ENCODE results near the gene KHDRBS1. TPM values are rescaled to one million over a fixed set of nuclear protein-coding genes. Genes with fewer than 3 reads are reported as not detected.

Gene KHDRBS1
- total and polyA plus RNA-seq, 2 donors from 2014 or later = 66.9 to 121 TPM

DNA sequence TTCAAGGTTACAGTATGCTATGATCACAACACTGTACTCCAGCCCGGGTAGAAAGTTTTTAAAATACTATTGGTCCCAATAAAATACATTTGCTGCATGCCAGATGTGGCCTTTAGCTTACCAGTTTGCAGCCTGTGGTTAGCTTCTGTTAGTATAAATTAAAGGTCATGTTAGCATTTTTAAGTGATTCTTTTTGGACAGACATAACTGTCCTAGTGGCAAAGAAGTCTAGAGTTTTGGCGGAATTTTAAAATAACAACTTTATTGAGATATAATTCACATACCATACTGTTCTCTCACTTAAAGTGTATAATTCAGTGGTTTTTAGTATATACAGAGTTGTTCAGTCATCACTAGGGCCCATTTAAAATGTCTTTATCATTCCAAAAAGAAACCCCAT lies 34.8 kb downstream of the KHDRBS1 start:
- Histone ChIP-seq H3K9me3 (ENCODE audit: control insufficient read depth in 2 of 3, insufficient read depth in 1 of 3, low read length in 3 of 3) (no peaks in the 10 kb centered on the region), H3K4me3 (ENCODE audit: low read length in 3 of 3) (no peak overlapping the region), H3K9ac (ENCODE audit: low read length in 3 of 3) (no peak overlapping the region), H3K27ac (ENCODE audit: low read depth in 2 of 2, low read length in 2 of 2) (no peak overlapping the region), H3K36me3 (ENCODE audit: control insufficient read depth in 2 of 3, insufficient read depth in 3 of 3, low read length in 3 of 3) (peaks cover 11 to 50% (median 23%) of the 10 kb centered on the region in 3 donors), H3K27me3 (ENCODE audit: control insufficient read depth, insufficient read depth, low read length) (no peaks in the 10 kb centered on the region), H3K4me1 (ENCODE audit: control insufficient read depth in 2 of 3, insufficient read depth in 2 of 3, low read depth in 1 of 3, low read length in 3 of 3) (no peaks in the 10 kb centered on the region)
- intact Hi-C loops (cut with DNase I) = no loop called here
- no peak for DNase-seq
- no peak for FAIRE-seq
- TF ChIP-seq, protein P1, sequence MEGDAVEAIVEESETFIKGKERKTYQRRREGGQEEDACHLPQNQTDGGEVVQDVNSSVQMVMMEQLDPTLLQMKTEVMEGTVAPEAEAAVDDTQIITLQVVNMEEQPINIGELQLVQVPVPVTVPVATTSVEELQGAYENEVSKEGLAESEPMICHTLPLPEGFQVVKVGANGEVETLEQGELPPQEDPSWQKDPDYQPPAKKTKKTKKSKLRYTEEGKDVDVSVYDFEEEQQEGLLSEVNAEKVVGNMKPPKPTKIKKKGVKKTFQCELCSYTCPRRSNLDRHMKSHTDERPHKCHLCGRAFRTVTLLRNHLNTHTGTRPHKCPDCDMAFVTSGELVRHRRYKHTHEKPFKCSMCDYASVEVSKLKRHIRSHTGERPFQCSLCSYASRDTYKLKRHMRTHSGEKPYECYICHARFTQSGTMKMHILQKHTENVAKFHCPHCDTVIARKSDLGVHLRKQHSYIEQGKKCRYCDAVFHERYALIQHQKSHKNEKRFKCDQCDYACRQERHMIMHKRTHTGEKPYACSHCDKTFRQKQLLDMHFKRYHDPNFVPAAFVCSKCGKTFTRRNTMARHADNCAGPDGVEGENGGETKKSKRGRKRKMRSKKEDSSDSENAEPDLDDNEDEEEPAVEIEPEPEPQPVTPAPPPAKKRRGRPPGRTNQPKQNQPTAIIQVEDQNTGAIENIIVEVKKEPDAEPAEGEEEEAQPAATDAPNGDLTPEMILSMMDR (IDR thresholded peaks at IDR 0.05; ENCODE audit: borderline replicate concordance, extremely low read depth, insufficient read depth) = no peak

DNA sequence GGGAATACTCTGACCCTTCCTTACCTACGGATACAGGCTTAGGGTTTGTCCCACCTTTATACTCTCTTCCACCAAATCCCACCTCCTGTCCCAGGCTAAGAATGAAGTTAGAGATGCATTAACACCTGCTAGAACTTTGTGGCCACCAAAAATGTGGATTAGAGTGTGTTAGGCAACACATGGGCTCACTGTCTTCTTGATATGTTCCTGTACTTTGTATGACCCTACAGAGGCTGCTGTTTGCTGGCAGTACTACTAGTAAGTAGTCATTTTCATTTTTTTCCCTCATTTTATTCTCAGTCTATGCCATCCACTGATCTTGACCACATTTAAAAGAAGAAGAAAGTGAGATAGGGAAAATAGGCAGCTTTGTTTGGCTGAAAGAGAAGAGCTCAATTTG lies 38.0 kb downstream of the KHDRBS1 start:
- no peak overlapping the region for H3K4me3 ChIP-seq (ENCODE audit: low read length in 3 of 3)
- TF ChIP-seq, protein P1 (IDR thresholded peaks at IDR 0.05; ENCODE audit: borderline replicate concordance, extremely low read depth, insufficient read depth) = no peak
- intact Hi-C loops (cut with DNase I) = no loop called here
- DNase-seq = no peak
- H3K9me3 ChIP-seq (ENCODE audit: control insufficient read depth in 2 of 3, insufficient read depth in 1 of 3, low read length in 3 of 3) = no peaks in the 10 kb centered on the region
- FAIRE-seq = no peak
- no peaks in the 10 kb centered on the region for H3K27me3 ChIP-seq (ENCODE audit: control insufficient read depth, insufficient read depth, low read length)
- no peaks in the 10 kb centered on the region for H3K4me1 ChIP-seq (ENCODE audit: control insufficient read depth in 2 of 3, insufficient read depth in 2 of 3, low read depth in 1 of 3, low read length in 3 of 3)
- peaks cover 21 to 55% (median 25%) of the 10 kb centered on the region in 3 donors for H3K36me3 ChIP-seq (ENCODE audit: control insufficient read depth in 2 of 3, insufficient read depth in 3 of 3, low read length in 3 of 3)
- no peak overlapping the region for H3K9ac ChIP-seq (ENCODE audit: low read length in 3 of 3)
- H3K27ac ChIP-seq (ENCODE audit: low read depth in 2 of 2, low read length in 2 of 2) = no peak overlapping the region

DNA sequence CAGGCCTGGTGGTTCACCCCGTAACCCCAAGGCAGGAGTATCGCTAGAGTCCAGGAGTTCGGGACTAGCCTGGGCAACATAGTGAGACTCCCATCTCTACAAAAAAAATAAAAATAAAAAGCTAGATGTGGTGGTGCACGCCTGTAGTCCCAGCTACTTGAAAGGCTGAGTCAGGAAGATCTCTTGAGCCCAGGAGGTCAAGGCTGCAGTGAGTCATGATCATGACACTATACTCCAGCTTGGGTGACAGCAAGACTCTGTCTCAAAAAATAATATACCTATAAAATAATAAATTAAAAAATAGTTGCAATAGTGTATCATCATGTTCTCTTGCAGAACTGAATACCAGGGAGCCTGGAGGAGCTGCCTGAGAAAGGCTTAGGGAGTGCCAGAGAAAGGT lies 39.2 kb downstream of the KHDRBS1 start:
- Histone ChIP-seq H3K4me3 (ENCODE audit: low read length in 3 of 3) (no peak overlapping the region), H3K27me3 (ENCODE audit: control insufficient read depth, insufficient read depth, low read length) (no peaks in the 10 kb centered on the region), H3K9ac (ENCODE audit: low read length in 3 of 3) (no peak overlapping the region), H3K9me3 (ENCODE audit: control insufficient read depth in 2 of 3, insufficient read depth in 1 of 3, low read length in 3 of 3) (no peaks in the 10 kb centered on the region), H3K27ac (ENCODE audit: low read depth in 2 of 2, low read length in 2 of 2) (no peak overlapping the region), H3K4me1 (ENCODE audit: control insufficient read depth in 2 of 3, insufficient read depth in 2 of 3, low read depth in 1 of 3, low read length in 3 of 3) (no peaks in the 10 kb centered on the region), H3K36me3 (ENCODE audit: control insufficient read depth in 2 of 3, insufficient read depth in 3 of 3, low read length in 3 of 3) (peaks cover 19 to 48% (median 20%) of the 10 kb centered on the region in 3 donors)
- FAIRE-seq (no peak), DNase-seq (no peak)
- intact Hi-C loops (cut with DNase I) = no loop called here
- TF ChIP-seq, protein P1 (IDR thresholded peaks at IDR 0.05; ENCODE audit: borderline replicate concordance, extremely low read depth, insufficient read depth) = no peak

DNA sequence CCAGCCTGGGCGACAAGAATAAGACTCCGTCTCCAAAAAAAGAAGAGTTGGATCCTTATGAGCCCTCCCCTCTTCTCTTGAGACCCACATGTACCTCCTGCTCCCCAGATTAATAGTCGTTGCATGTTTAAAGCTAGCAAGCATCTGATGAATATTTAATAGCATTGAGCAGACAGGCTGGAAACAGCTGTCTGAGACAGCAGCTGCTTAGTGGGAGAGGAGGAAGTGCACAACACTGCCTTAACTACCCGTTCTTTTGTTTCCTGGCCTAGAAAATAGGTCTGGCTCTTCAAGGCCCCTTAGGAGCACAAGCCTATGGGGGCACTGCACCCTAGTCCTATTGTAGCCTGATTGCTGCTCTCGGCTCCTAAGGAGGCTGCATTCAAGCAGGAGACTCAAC lies 41.7 kb downstream of the KHDRBS1 start:
- intact Hi-C loops (cut with DNase I) = no loop called here
- FAIRE-seq = no peak

More for the DNA sequence above, 41.7 kb downstream of the KHDRBS1 start:
- Histone ChIP-seq H3K36me3 (ENCODE audit: control insufficient read depth in 2 of 3, insufficient read depth in 3 of 3, low read length in 3 of 3) (peaks cover 22 to 55% (median 22%) of the 10 kb centered on the region in 3 donors), H3K9me3 (ENCODE audit: control insufficient read depth in 2 of 3, insufficient read depth in 1 of 3, low read length in 3 of 3) (no peaks in the 10 kb centered on the region), H3K9ac (ENCODE audit: low read length in 3 of 3) (no peak overlapping the region), H3K4me3 (ENCODE audit: low read length in 3 of 3) (no peak overlapping the region), H3K4me1 (ENCODE audit: control insufficient read depth in 2 of 3, insufficient read depth in 2 of 3, low read depth in 1 of 3, low read length in 3 of 3) (no peaks in the 10 kb centered on the region), H3K27ac (ENCODE audit: low read depth in 2 of 2, low read length in 2 of 2) (no peak overlapping the region), H3K27me3 (ENCODE audit: control insufficient read depth, insufficient read depth, low read length) (no peaks in the 10 kb centered on the region)
- DNase-seq = no peak
- TF ChIP-seq, protein P1 (IDR thresholded peaks at IDR 0.05; ENCODE audit: borderline replicate concordance, extremely low read depth, insufficient read depth) = no peak

Data from kidney (tissue), 14 donors.